ENCODE results near the gene INSR.

- TF ChIP-seq POLR2A (IDR thresholded peaks at IDR 0.05) (no peak), CTCF (IDR thresholded peaks at IDR 0.05) (no peak), EP300 (IDR thresholded peaks at IDR 0.05; ENCODE audit: low read depth) (no peak)
These were observed 181.5 kb downstream of the INSR start for GRCh38 chr19:7112675-7113074.

All from transverse colon (tissue), 3 donors.